Osteoblast (primary cell): Measurements from ENCODE around the gene ITGB5. TPM values are rescaled to one million over a fixed set of nuclear protein-coding genes. Genes with fewer than 3 reads are reported as not detected.
A peak's percentile ranks its signal among the peaks of the same experiment; 100 is the strongest.

ENCODE experiments used
- DNase-seq: peaks from one replicate; pipeline ENCODE4 v3.0.0; 2011; ENCODE audit warnings: low spot score, mixed read lengths; ENCODE audit not compliant: insufficient read length; ENCODE audit errors: missing footprints
- H2AFZ ChIP-seq: 2 replicates; pipeline ENCODE4 v1.6.0; 2011; ENCODE audit warnings: mild to moderate bottlenecking, low read length
- H3K27ac ChIP-seq: 2 replicates; pipeline ENCODE4 v1.5.1; 2011; ENCODE audit warnings: mild to moderate bottlenecking, low read depth, low read length, moderate library complexity
- H3K27me3 ChIP-seq: 2 replicates; pipeline ENCODE4 v1.6.0; 2012; ENCODE audit warnings: mild to moderate bottlenecking, control low read depth, inconsistent platforms, low read length, moderate library complexity; ENCODE audit not compliant: insufficient read depth
- H3K36me3 ChIP-seq: 2 replicates; pipeline ENCODE4 v1.5.1; 2011; ENCODE audit warnings: mild to moderate bottlenecking, low read length, control low read depth, moderate library complexity; ENCODE audit not compliant: insufficient read depth
- H3K4me1 ChIP-seq: 2 replicates; pipeline ENCODE4 v1.5.1; 2011; ENCODE audit warnings: mild to moderate bottlenecking, low read length, control low read depth, moderate library complexity; ENCODE audit not compliant: insufficient read depth
- H3K4me2 ChIP-seq: 2 replicates; pipeline ENCODE4 v1.6.0; 2011; ENCODE audit warnings: mild to moderate bottlenecking, low read length; ENCODE audit not compliant: insufficient read depth
- H3K4me3 ChIP-seq: fragments of 200-600 bp; sonication (generic); 3 replicates; pipeline ENCODE4 v1.5.1; 2012; ENCODE audit warnings: mild to moderate bottlenecking, low read length, inconsistent platforms; ENCODE audit not compliant: insufficient read depth
- H3K79me2 ChIP-seq: 2 replicates; pipeline ENCODE4 v1.6.0; 2012; ENCODE audit warnings: mild to moderate bottlenecking, low read length, control low read depth, inconsistent platforms; ENCODE audit not compliant: insufficient read depth
- H3K9me3 ChIP-seq: 2 replicates; pipeline ENCODE4 v1.5.1; 2011; ENCODE audit warnings: low read depth, low read length, control low read depth
- H4K20me1 ChIP-seq: 2 replicates; pipeline ENCODE4 v1.6.0; 2012; ENCODE audit warnings: mild to moderate bottlenecking, low read length, control low read depth; ENCODE audit not compliant: insufficient read depth
- total RNA-seq: library from RNA; depleted of rRNA; stranded (reverse); fragments of >200 nt; gene quantifications from 2 replicates; pipeline ENCODE4 v1.2.3, GENCODE V29; 2012
- TF ChIP-seq, protein P1 (sequence below): IDR thresholded peaks from 2 replicates; pipeline ENCODE4 v1.5.1; 2011; ENCODE audit warnings: mild to moderate bottlenecking, low read depth, low read length, moderate library complexity; ENCODE audit errors: extremely low read depth

Gene ITGB5
- total RNA-seq, 1 donor = 433 TPM

DNA sequence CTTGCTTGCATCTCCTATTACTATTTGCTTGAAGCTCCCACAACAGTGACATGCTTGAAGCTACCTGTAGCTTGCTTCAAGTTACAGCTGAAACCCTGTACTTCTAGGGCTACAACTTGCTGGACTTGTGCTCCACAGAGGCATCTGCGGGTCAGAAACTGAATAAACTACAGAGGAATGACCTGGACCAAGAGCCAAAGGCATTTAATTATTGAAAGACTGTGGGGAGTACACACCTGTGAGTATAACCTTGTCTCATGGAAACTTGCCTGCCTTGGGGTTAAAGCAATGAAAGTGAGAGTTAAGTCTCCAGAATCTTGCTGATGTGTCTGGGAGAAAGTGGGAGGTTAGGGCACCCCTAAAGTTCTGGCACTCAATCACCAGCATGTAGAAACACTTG is 87.1 kb downstream of the ITGB5 start:
- TF ChIP-seq, protein P1, sequence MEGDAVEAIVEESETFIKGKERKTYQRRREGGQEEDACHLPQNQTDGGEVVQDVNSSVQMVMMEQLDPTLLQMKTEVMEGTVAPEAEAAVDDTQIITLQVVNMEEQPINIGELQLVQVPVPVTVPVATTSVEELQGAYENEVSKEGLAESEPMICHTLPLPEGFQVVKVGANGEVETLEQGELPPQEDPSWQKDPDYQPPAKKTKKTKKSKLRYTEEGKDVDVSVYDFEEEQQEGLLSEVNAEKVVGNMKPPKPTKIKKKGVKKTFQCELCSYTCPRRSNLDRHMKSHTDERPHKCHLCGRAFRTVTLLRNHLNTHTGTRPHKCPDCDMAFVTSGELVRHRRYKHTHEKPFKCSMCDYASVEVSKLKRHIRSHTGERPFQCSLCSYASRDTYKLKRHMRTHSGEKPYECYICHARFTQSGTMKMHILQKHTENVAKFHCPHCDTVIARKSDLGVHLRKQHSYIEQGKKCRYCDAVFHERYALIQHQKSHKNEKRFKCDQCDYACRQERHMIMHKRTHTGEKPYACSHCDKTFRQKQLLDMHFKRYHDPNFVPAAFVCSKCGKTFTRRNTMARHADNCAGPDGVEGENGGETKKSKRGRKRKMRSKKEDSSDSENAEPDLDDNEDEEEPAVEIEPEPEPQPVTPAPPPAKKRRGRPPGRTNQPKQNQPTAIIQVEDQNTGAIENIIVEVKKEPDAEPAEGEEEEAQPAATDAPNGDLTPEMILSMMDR = no peak
- H3K27me3 ChIP-seq = no peaks in the 10 kb centered on the region
- H2AFZ ChIP-seq = no peak overlapping the region
- H3K4me3 ChIP-seq = no peak overlapping the region
- H3K36me3 ChIP-seq = peaks cover 33% of the 10 kb centered on the region
- H3K4me1 ChIP-seq = peaks cover 5% of the 10 kb centered on the region
- H4K20me1 ChIP-seq = peaks cover 2% of the 10 kb centered on the region
- H3K79me2 ChIP-seq = peaks cover 19% of the 10 kb centered on the region
- DNase-seq = no peak
- no peak overlapping the region for H3K4me2 ChIP-seq
- peak overlapping the region; percentile 40 for H3K27ac ChIP-seq
- H3K9me3 ChIP-seq = no peaks in the 10 kb centered on the region

DNA sequence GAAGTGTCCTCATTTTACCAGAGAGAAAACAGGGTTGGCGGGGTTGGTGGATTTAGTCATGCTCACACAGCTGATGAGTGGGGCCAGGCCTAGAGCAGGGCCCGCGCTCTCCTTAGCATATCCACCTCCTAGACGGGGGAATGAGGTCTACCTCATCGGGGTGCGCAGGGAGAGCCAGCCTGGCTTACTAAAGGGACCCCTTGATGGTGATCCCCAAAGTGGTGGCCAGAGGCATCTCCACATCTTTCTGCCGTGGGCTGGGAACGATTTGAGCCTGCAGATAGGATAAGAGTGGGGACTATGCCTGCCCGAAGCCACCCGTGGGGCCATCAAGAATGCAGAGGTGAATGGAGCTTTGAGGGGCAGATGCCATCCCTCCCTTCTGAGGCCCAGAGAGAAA is 87.5 kb downstream of the ITGB5 start:
- Histone ChIP-seq H2AFZ (no peak overlapping the region), H3K4me2 (no peak overlapping the region), H3K4me3 (no peak overlapping the region), H3K27ac (peak overlapping the region; percentile 40), H3K36me3 (peaks cover 33% of the 10 kb centered on the region), H3K9me3 (no peaks in the 10 kb centered on the region), H3K27me3 (no peaks in the 10 kb centered on the region), H4K20me1 (peaks cover 2% of the 10 kb centered on the region), H3K4me1 (peaks cover 5% of the 10 kb centered on the region), H3K79me2 (peaks cover 21% of the 10 kb centered on the region)
- no peak for DNase-seq
- TF ChIP-seq, protein P1 = no peak

DNA sequence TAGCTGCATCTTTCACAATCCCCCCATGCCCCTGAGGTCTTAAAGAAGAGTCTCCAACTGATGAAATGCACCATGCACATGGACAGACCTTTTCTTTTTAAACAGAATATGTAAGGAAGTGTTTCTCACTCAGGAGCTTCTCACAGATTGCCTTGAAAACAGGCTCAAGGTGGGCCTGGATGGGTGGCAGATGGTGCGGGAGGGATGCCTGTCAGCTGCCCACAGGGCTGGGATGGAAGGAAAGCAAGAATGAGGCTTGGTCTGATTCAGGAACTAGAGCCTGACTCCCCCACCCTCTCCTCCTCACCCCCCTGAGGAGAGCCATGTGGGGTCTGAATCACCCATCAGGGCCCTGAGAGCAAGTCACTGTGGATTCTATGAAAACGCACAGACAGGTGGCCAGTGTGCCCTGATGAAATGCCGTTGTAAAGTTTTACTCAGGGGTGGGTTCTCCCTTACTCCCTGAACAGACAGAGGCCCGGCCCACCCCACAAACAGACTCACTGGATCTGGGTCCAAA is 89.7 kb downstream of the ITGB5 start:
- no peak for DNase-seq
- Histone ChIP-seq H3K36me3 (peaks cover 24% of the 10 kb centered on the region), H4K20me1 (peaks cover 2% of the 10 kb centered on the region), H2AFZ (no peak overlapping the region), H3K4me1 (peaks cover 20% of the 10 kb centered on the region), H3K79me2 (peaks cover 13% of the 10 kb centered on the region), H3K27me3 (no peaks in the 10 kb centered on the region), H3K4me3 (no peak overlapping the region), H3K9me3 (no peaks in the 10 kb centered on the region), H3K27ac (no peak overlapping the region), H3K4me2 (no peak overlapping the region)
- TF ChIP-seq, protein P1 = no peak

DNA sequence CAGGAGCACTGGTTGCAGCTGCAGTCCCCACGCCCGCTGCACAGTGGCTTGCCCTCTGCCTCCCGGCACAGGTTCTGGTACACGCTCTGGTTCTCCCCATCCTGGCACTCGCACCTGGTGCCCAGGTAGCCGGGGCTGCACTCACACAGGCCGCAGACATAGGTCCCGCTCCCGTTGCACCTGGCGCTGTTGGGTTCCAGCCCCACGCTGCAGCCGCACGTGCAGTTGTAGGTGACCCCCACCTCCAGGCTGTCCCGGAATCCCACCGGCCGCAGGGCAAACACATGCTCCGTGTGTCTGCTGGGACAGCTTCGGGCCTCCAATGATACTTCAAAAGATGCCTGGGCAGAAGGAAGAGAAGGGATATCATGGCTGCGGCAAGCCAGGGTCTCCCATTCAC is 90.7 kb downstream of the ITGB5 start:
- no peak overlapping the region for H3K27ac ChIP-seq
- H3K4me2 ChIP-seq = no peak overlapping the region
- H2AFZ ChIP-seq = no peak overlapping the region
- no peaks in the 10 kb centered on the region for H3K27me3 ChIP-seq
- peaks cover 2% of the 10 kb centered on the region for H4K20me1 ChIP-seq
- no peak for DNase-seq
- H3K4me3 ChIP-seq = no peak overlapping the region
- H3K4me1 ChIP-seq = peaks cover 30% of the 10 kb centered on the region
- H3K36me3 ChIP-seq = peaks cover 24% of the 10 kb centered on the region
- H3K9me3 ChIP-seq = no peaks in the 10 kb centered on the region
- TF ChIP-seq, protein P1 = no peak
- peaks cover 7% of the 10 kb centered on the region for H3K79me2 ChIP-seq
